DND-41 (cell line): Measurements from ENCODE around the gene KAZALD1.

Source experiments
- ATAC-seq: fragments of 200-7000 bp; cut with Tn5 transposase; 3 replicates; pipeline ENCODE4 v1.9.1; 2021; ENCODE audit warnings: low read depth; ENCODE audit not compliant: insufficient read depth
- DNase-seq: peaks from one replicate; pipeline ENCODE4 v3.0.0-alpha.2; 2020
- H2AFZ ChIP-seq: 2 replicates; pipeline ENCODE4 v1.6.0; 2012; ENCODE audit warnings: low read depth, low read length
- H3K27ac ChIP-seq: 2 replicates; pipeline ENCODE4 v1.5.1; 2012; ENCODE audit warnings: low read length, inconsistent platforms
- H3K27me3 ChIP-seq: fragments of 200-600 bp; sonication (generic); 2 replicates; pipeline ENCODE4 v1.6.0; 2012; ENCODE audit warnings: low read length, mild to moderate bottlenecking, inconsistent platforms; ENCODE audit not compliant: insufficient read depth, poor library complexity
- H3K36me3 ChIP-seq: 2 replicates; pipeline ENCODE4 v1.5.1; 2012; ENCODE audit warnings: low read length, inconsistent platforms; ENCODE audit not compliant: insufficient read depth
- H3K4me1 ChIP-seq: 2 replicates; pipeline ENCODE4 v1.5.1; 2012; ENCODE audit warnings: mild to moderate bottlenecking, low read length; ENCODE audit not compliant: insufficient read depth
- H3K4me2 ChIP-seq: 2 replicates; pipeline ENCODE4 v1.6.0; 2012; ENCODE audit warnings: mild to moderate bottlenecking, moderate library complexity, low read length, inconsistent platforms; ENCODE audit not compliant: insufficient read depth
- H3K4me3 ChIP-seq, 2 experiments: fragments of 200-600 bp in 1 of 2; shearing (Covaris generic) in 1 of 2; 2 replicates each; pipeline ENCODE4 v1.5.1; 2012 to 2016; ENCODE audit warnings: inconsistent platforms in 2 of 2, low read length in 2 of 2, mild to moderate bottlenecking in 2 of 2, low read depth in 1 of 2, moderate library complexity in 1 of 2
- H3K79me2 ChIP-seq: 2 replicates; pipeline ENCODE4 v1.6.0; 2012; ENCODE audit warnings: low read length, inconsistent platforms; ENCODE audit not compliant: insufficient read depth
- H3K9ac ChIP-seq: 2 replicates; pipeline ENCODE4 v1.6.0; 2012; ENCODE audit warnings: low read depth, mild to moderate bottlenecking, inconsistent platforms, low read length, moderate library complexity
- H3K9me3 ChIP-seq: 2 replicates; pipeline ENCODE4 v1.5.1; 2012; ENCODE audit warnings: low read length, moderate library complexity, mild to moderate bottlenecking, inconsistent platforms; ENCODE audit not compliant: insufficient read depth, severe bottlenecking
- H4K20me1 ChIP-seq: 2 replicates; pipeline ENCODE4 v1.6.0; 2012; ENCODE audit warnings: low read length; ENCODE audit not compliant: insufficient read depth
- EZH2 ChIP-seq: IDR thresholded peaks from 3 replicates; pipeline ENCODE4 v1.6.1; 2012; ENCODE audit warnings: borderline replicate concordance, low read depth, mild to moderate bottlenecking, moderate library complexity, low read length, inconsistent platforms; ENCODE audit not compliant: severe bottlenecking
- TF ChIP-seq, protein P1 (sequence below): IDR thresholded peaks from 2 replicates; pipeline ENCODE4 v1.5.1; 2012; ENCODE audit warnings: borderline replicate concordance, low read length, moderate library complexity, mild to moderate bottlenecking; ENCODE audit not compliant: poor library complexity, severe bottlenecking; ENCODE audit errors: extremely low read depth

Gene KAZALD1

GRCh38 chr10:101103430-101103829 is 41.6 kb downstream of the KAZALD1 start:
- TF ChIP-seq, protein P1, sequence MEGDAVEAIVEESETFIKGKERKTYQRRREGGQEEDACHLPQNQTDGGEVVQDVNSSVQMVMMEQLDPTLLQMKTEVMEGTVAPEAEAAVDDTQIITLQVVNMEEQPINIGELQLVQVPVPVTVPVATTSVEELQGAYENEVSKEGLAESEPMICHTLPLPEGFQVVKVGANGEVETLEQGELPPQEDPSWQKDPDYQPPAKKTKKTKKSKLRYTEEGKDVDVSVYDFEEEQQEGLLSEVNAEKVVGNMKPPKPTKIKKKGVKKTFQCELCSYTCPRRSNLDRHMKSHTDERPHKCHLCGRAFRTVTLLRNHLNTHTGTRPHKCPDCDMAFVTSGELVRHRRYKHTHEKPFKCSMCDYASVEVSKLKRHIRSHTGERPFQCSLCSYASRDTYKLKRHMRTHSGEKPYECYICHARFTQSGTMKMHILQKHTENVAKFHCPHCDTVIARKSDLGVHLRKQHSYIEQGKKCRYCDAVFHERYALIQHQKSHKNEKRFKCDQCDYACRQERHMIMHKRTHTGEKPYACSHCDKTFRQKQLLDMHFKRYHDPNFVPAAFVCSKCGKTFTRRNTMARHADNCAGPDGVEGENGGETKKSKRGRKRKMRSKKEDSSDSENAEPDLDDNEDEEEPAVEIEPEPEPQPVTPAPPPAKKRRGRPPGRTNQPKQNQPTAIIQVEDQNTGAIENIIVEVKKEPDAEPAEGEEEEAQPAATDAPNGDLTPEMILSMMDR, result no peak
- TF ChIP-seq EZH2, result no peak
- no peak for ATAC-seq
- no peak overlapping the region for H3K9ac ChIP-seq

GRCh38 chr10:101106351-101106750 is 44.6 kb downstream of the KAZALD1 start:
- H3K4me2 ChIP-seq, result no peak overlapping the region
- H3K27ac ChIP-seq, result no peak overlapping the region
- H3K4me1 ChIP-seq, result no peaks in the 10 kb centered on the region
- ATAC-seq, result no peak
- peaks cover 38% of the 10 kb centered on the region for H3K27me3 ChIP-seq
- H3K36me3 ChIP-seq, result no peaks in the 10 kb centered on the region
- no peak for DNase-seq
- no peak overlapping the region for H3K9ac ChIP-seq
- H3K4me3 ChIP-seq, result no peak overlapping the region
- H4K20me1 ChIP-seq, result 0 out of 2 replicates have a peak, but pooled peaks cover 8% of the 10 kb centered on the region
- TF ChIP-seq EZH2, result no peak
- TF ChIP-seq, protein P1, result no peak
- no peaks in the 10 kb centered on the region for H3K9me3 ChIP-seq
- H3K79me2 ChIP-seq, result no peaks in the 10 kb centered on the region
- no peak overlapping the region for H2AFZ ChIP-seq

More at GRCh38 chr10:101103430-101103829, 41.6 kb downstream of the KAZALD1 start:
- Histone ChIP-seq H3K4me3 (no peak overlapping the region), H3K9me3 (no peaks in the 10 kb centered on the region), H3K27ac (no peak overlapping the region), H4K20me1 (peaks cover 12% of the 10 kb centered on the region; the same call in 1 of the 2 replicates), H2AFZ (no peak overlapping the region), H3K4me2 (no peak overlapping the region), H3K79me2 (no peaks in the 10 kb centered on the region), H3K36me3 (no peaks in the 10 kb centered on the region), H3K27me3 (peaks cover 48% of the 10 kb centered on the region), H3K4me1 (no peaks in the 10 kb centered on the region)
- DNase-seq, result no peak

- no peaks in the 10 kb centered on the region for H3K79me2 ChIP-seq
- no peak overlapping the region for H2AFZ ChIP-seq
- H3K4me3 ChIP-seq, result no peak overlapping the region
- no peak for TF ChIP-seq EZH2
- TF ChIP-seq, protein P1, result no peak
- H3K9ac ChIP-seq, result no peak overlapping the region
- ATAC-seq (no peak), DNase-seq (no peak)
- peaks cover 28% of the 10 kb centered on the region for H3K27me3 ChIP-seq
- H3K36me3 ChIP-seq, result no peaks in the 10 kb centered on the region
- H3K4me2 ChIP-seq, result no peak overlapping the region
- H4K20me1 ChIP-seq, result 0 out of 2 replicates have a peak, but pooled peaks cover 8% of the 10 kb centered on the region
- no peaks in the 10 kb centered on the region for H3K9me3 ChIP-seq
- H3K27ac ChIP-seq, result no peak overlapping the region
- no peaks in the 10 kb centered on the region for H3K4me1 ChIP-seq
Measured at GRCh38 chr10:101107771-101108170, 46.0 kb downstream of the KAZALD1 start.
